GM21737 (cell line): Measurements from ENCODE around the gene CAPN7.

Source experiments
- ATAC-seq: cut with Tn5 transposase; IDR thresholded peaks from one replicate; pipeline ENCODE4 v1.9.1; 2021; ENCODE audit warnings: mild to moderate bottlenecking, moderate library complexity; ENCODE audit not compliant: unreplicated experiment

CAPN7 gene

GRCh38 chr3:15272426-15273196 lies 66.6 kb downstream of the CAPN7 start:
- no peak for ATAC-seq

GRCh38 chr3:15273227-15273626 lies 67.2 kb downstream of the CAPN7 start:
- ATAC-seq = no peak

GRCh38 chr3:15276028-15276724 lies 70.1 kb downstream of the CAPN7 start:
- ATAC-seq = no peak

- ATAC-seq = no peak
These were observed 71.9 kb downstream of the CAPN7 start for GRCh38 chr3:15277861-15278500.

GRCh38 chr3:15279205-15279604 lies 73.2 kb downstream of the CAPN7 start:
- no peak for ATAC-seq

- ATAC-seq = no peak
These were observed 73.8 kb downstream of the CAPN7 start for GRCh38 chr3:15279671-15280402.

GRCh38 chr3:15280853-15281532 lies 74.9 kb downstream of the CAPN7 start:
- ATAC-seq = no peak

- ATAC-seq = no peak
These were observed 75.8 kb downstream of the CAPN7 start for GRCh38 chr3:15281817-15282216.

GRCh38 chr3:15283702-15284101 lies 77.7 kb downstream of the CAPN7 start:
- no peak for ATAC-seq

- no peak for ATAC-seq
These were observed 78.3 kb downstream of the CAPN7 start for GRCh38 chr3:15284121-15284889.

GRCh38 chr3:15286022-15286421 lies 80.0 kb downstream of the CAPN7 start:
- ATAC-seq = no peak

GRCh38 chr3:15287565-15288330 lies 81.7 kb downstream of the CAPN7 start:
- no peak for ATAC-seq

- ATAC-seq = no peak
These were observed 82.4 kb downstream of the CAPN7 start for GRCh38 chr3:15288331-15289035.

GRCh38 chr3:15289661-15290060 lies 83.6 kb downstream of the CAPN7 start:
- no peak for ATAC-seq

GRCh38 chr3:15290736-15291135 lies 84.7 kb downstream of the CAPN7 start:
- ATAC-seq = no peak

GRCh38 chr3:15291589-15292541 lies 85.8 kb downstream of the CAPN7 start:
- peak; percentile 86 for ATAC-seq

- no peak for ATAC-seq
These were observed 86.9 kb downstream of the CAPN7 start for GRCh38 chr3:15292765-15293522.
